ENCODE data around the gene C1RL.
A peak's percentile ranks its signal among the peaks of the same experiment; 100 is the strongest.

C1RL gene, protein sequence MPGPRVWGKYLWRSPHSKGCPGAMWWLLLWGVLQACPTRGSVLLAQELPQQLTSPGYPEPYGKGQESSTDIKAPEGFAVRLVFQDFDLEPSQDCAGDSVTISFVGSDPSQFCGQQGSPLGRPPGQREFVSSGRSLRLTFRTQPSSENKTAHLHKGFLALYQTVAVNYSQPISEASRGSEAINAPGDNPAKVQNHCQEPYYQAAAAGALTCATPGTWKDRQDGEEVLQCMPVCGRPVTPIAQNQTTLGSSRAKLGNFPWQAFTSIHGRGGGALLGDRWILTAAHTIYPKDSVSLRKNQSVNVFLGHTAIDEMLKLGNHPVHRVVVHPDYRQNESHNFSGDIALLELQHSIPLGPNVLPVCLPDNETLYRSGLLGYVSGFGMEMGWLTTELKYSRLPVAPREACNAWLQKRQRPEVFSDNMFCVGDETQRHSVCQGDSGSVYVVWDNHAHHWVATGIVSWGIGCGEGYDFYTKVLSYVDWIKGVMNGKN

DNA sequence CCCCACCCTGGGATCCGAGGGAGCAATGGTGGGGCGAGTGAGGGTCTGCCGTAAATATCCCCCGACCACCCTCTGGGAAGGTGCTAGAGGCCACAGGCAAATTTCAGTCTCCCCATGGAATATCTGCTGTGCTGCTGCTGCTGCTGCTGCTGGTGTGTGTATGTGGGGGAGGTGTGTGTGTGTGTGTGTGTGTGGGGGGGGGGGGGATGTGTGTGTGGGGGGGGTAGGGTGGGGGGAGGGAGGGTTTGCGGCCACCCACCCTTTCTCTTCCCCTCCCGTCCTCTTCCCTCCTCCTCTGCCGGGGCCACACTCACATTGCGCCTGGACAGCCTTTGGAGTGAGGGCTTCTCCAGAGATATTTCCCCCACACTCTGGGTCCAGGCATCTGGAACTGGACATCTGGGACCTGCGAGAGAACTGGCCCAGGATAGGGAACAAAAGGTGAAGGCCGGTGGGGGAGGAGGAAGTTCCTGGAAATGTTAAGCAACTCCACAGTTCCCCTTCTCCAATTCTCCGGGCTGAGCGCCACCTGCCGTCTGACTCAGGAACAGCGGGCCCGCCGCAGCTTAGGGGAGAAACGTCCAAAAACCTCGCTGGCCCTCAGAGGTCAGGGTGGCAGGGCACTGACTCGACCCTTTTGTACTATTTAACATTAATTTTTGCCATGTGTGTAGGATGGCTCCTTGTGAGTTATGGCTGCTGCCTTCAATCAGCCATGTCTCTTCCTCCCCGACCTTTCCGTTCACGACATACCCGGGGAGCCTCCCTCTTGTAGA is at the start of gene C1RL:
Gene C1RL (minus strand): TSS at position 419 of the 776 bp plus-strand sequence. CDS start 34 bp downstream, at position 385.
- no peak for DNase-seq

DNA sequence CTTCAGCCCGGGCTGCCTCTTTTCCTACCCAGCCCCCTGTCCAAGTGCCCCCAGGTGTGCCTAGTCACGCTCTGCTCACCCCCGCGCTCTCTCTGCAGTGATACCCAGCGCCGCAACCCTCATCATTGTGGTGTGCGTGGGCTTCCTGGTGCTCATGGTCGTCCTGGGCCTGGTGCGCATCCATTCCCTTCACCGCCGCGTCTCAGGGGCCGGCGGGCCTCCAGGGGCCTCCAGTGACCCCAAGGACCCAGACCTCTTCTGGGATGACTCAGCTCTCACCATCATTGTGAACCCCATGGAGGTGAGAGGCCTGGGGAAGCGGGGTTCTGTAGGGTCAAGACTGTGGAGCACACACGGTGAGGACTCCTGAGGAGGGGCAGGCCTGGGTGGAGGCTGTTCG is 48.4 kb upstream of the C1RL start:
- no peak for DNase-seq

DNA sequence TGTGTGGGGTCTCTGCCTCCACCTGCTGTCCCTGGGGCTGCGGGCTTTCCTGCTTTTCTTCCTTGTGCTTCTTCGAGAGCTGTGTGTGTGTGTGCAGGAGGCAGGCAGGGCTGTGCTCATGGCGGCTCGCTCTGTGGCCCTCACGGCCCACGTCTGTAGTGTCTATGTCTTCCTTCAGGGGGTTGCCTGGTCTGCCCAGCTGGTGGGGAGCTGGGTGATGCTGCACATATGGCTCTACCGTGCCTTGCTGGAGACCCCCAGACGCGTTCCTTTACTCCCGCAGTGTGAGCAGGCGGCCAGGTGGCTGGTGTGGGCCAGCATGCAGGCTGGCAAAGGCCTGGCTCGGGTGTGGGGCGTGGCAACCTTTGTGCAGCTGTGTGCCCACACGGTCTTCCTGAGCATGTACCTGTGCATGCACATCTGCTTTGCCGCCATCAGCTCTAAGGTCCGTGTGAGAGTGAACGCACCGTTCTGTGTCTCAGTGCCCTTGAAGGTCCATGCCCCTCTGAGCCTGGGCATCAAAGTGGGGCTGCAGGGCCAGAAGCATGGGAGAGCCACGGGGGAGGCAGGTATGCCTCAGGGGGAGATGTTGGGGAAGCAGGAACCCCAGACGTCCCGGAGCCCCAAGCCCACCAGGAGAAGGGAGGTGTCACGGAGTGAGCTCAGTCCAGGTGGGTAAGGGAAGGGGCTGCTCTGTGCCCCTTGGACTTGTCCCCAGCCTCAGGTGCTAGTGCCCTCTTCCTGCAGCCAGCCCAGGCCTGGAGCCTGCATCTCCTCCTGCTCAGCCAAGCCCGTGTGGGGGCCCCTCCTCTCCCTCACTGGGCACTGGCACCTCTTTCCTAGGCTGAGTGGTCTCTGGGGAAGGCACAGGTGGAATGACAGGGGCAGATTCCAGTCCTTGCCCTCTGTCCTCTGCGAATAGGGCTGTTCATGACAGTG is 47.5 kb upstream of the C1RL start:
- DNase-seq: no peak

DNA sequence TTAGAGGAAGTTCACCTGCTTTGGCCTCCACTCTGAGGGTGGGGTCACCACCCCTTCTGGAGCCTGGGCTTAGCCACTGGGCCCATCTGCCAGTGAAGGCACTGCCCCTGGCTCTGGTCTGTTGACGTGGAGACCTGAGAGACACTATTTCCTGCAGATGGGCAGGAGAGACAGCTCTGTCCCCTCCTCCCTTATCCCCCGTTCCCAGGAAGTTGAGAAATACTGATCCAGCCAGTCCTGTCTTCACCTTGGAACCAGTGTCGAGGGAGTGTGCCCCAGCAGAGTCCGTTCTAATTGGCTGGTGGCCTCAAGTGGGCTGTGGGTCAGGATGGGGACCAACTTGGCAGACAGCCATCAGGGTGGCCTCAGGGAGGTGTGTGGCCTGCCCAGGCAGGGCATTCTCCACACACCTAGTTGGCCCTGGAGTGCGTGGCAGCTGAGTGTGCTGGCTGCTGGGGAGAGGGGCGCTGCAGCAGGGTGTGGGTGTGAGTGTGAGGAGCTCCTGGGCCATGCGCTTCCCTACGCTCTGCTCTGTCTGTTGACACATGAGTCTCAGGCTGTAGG is 46.5 kb upstream of the C1RL start:
- DNase-seq: no peak

DNA sequence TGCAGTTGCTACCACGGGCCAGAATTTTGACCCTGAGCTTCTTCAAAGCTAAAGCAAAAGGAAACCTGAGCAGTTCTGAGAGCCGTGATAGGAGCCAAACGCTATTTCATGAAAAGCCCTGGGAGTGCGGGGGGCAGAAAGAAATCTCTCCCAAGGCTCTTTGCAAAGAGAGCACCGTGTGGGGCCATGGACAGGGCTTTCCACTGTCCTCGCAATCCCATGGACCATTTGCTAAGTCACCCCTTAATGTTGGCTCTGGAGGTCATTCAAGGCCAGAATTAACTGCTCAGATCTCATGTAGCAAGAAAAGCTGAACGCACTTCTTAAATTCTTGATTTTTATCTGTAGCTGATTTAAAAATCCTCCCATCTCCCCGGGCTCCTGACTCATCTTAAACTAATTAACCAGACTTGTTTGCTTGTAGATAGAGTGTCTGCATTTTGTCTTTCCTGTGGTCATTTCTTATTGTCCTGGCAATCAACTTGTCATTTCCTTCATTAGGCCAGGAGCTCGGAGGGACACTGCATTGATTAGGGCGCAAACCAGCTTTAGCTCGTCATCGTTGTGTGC is 46.0 kb upstream of the C1RL start:
- DNase-seq: no peak

DNA sequence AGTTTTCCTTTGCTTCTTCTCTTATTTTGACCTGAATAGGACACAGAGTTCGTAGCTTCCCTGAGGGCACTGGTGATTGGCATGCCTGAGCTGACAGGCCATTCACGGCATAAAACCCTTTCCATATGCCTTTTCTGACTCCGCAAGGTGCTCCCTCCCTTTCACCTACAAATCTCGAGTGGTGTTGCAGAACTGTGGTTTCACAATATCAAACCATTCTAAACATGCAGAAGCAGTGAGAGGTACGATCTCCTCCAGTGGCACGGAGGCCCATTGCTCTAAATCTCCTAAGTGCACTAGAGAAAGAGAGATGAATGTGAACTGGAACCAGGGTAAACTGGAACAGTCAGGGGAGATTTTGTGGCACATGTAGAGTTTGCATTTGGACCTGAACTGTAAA is 45.0 kb upstream of the C1RL start:
- no peak for DNase-seq

DNA sequence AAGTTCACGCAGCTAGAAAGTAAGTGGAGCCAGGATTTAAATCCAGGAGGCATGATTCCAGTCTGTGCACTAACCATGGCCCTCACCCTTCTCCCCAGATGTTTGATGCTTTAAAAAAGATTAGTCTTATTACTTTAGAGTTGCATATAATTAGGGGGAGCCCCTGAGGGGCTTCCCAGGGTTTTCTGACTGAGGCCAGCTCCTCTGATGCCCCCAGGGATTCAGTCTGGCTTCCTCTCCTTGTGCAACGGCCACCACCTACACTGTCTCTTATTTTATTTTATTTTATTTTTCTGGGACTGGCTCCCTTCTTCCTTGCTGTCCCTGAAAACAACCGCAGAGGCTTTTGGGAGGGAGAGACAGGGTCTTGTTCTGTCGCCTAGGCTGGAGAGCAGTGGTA is 43.8 kb upstream of the C1RL start:
- DNase-seq: no peak

DNA sequence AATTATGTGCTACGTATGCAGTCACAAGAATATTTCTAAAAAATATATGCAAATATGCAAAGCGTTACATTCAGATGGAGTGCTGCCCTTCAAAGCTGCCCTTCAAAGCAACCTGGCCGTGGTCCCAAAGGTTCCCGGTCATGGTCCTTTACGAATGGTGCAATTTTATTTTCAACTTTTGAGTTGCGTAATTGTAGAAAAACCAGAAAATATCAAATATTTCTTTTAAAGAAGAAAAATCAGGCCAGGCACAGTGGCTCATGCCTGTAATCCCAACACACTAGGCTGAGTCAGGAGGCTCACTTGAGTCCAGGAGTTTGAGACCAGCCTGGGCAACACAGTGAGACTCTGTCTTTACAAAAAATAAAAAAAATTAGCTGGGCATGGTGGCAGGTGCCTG is 42.5 kb upstream of the C1RL start:
- no peak for DNase-seq

DNA sequence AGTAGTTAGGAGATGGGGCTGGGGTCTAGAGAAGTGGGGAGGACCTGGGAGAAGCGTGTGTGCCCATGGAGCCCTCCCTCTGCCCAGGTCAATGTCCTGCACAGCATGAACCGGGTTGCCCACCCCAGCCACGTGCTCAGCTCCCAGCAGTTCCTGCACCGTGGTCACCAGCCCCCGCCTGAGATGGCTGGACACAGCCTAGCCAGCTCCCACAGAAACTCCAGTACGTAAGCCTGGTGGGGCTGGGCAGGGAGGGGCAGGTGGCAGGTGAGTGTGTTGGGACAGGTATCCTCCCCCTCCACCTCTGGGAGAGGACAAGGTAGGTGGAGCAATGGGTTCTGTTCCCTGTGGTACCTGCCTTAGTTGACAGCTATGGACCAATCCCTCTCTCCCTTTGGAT is 41.8 kb upstream of the C1RL start:
- no peak for DNase-seq

DNA sequence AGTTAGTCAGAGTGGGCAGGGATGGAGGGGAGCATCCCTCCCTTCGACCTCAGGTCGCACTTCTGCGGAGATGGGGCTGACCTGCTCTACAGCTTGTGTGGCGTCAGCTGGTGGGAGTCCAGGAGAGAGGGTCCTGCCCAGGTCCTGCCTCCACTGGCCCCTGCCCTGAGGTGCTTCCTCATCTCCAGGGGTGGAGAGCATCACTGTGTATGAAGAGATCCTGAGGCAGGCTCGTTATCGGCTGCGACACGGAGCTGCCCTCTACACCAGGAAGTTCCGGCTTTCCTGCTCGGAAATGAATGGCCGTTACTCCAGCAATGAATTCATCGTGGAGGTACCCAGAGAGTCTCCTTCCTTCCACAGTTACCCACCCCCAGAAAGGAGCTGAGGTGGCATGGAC is 41.3 kb upstream of the C1RL start:
- DNase-seq: no peak

DNA sequence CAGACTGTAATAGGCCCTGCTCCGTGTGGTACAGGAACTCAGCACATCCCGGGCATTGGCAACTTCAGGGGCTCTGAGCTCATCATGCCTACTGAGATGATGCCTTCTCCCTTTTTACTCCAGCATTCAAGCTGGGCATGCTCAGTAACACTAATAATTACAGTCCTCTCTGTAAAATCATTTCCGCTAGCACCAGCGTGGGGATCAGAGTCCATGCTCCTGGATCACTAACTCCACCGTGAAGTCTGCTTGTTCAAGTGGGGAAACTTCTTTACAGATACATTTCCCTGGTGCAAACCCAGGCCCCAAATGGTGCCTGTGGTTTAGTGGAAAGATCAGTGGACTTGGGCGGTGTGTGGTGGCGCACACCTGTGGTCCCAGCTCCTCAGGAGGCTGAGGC is 37.9 kb upstream of the C1RL start:
- DNase-seq: no peak

DNA sequence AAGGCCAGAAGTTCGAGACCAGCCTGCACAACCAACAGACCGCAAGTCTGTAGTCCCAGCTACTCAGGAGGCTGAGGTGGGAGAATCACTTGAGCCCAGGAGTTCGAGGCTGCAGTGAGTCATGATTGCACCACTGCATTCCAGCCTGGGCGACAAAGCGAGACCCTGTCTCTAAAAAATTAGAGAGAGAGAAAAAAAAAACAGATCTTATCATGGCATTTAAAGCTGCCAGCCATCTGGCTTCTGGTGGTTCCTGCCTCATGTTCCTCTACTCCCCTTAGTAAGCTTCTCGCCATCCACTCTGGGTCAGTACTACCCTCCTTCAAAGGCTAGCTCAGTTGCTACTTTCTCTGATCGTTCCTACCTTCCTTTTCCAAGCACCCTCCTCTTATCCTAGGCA is 37.2 kb upstream of the C1RL start:
- DNase-seq: no peak

DNA sequence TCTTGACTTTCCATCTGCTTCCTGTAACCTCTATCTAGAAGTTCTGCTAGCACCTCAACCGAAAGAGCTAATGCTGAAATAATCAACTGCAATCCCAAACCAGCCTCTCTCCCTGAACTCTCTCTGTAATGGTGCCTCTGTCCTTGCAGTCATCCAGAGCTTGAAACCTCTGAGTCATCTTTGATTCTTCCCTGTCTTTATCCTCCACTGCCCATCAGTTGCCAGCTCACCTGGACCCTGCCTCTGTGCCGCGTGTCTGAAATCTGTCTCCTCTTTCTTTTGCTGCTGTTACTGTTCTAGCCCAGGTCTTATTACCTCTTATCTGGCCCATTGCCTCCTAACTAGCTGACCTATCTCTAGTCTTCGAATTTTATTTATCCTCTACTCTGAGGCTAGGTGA is 36.7 kb upstream of the C1RL start:
- no peak for DNase-seq

DNA sequence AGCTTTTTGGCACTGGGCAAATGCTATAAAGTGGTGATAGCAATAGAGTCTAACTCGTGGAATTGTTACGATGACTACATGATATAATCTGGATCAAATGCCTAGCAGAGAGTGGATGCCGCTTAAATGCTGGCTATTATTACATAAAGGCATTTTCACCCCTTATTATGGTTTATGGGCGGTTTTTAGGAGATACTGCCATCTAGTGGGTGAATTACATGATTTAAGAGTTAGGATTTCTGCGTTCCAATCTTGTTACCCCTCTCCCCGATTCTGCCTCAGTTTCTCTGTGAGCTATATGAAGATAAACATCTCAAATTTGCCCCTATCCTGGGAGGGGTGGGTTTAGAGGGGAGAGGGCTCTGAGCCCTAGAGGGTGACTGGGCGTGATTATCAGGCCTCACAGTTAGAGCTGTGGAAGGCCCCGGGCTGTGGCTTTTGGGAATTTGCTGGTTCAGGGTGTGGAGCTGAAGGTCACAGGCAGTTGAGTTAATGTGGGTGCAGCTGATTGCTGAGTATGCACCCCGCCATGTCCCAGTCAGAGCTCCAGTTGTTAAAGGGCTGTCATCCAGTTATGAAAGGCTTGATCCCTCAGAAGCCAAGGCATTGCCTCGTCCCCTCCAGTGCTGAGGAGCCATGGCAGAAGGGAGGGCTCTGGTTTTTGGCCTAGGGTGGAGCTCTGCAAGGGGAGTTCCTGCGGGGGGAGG is 35.6 kb upstream of the C1RL start:
- no peak for DNase-seq

DNA sequence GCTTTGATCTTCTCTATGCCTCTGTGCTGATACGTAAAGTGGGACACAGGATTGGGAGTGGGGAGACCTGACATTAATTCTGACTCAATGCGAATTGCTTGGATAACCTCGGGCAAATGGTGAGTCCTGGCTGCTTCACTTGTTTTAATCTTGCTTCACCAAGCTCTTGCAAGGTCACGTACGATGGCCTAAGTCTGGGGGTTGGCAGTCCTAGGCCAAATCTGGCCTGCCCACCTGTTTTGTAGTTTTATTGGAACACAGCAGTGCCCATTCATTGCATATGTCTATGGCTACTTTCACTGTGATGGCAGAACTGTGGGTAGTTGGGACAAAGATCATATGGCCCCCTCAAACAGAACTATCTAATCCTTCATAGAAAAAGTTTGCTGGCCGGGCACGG is 34.5 kb upstream of the C1RL start:
- DNase-seq: no peak

DNA sequence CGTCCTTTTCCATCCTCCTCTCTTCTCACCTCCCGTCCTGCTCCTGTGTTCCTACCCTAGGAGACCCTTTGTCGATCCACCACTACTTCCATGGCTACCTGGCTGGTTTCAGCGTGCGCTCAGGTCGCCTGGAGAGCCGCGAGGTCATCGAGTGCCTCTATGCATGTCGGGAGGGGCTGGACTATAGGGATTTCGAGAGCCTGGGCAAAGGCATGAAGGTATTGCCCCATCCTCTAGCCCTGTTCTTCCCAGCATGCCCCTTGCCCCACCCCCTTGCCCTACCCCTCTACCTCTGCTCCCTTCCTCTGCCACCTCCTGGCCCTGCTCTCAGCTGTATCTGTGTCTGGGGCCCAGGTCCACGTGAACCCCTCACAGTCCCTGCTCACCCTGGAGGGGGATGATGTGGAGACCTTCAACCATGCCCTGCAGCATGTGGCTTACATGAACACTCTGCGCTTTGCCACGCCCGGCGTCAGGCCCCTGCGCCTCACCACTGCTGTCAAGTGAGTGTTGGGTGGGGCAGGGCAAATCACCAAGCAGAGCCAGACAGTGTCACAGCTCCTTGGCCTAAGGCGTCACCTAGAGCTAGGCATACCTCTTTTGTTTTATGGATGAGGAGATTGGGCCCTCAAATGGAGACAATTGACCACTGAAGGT is 33.9 kb upstream of the C1RL start:
- no peak for DNase-seq

DNA sequence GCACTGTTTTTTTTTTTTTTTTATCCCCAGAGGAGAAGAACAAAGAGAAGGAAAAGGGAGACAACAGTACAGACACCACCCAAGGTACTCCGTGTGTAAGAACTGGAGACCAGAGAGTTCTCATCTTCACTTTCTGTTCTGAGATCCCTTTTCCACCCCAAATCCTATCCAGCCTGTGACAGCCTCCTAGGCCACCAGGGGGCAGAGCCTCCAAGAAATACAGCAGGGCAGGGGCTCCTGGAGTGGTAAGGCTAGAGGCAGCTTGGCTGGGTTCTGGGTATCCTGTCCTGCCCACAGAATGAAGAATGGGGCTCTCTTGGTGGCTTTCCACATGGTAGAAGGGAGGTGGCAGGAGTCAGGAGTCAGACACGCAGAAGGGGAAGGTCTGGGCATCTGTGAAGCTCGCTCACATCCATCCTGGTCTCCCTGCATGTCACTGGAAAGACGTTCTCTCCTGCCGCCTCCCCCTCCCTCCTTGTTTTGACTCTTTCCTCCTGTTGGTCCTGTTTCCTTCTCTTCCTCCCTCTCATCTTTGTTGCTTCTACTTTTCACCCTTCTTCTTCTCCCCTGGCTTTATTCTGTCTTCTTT is 33.1 kb upstream of the C1RL start:
- peak; percentile 53 for DNase-seq

DNA sequence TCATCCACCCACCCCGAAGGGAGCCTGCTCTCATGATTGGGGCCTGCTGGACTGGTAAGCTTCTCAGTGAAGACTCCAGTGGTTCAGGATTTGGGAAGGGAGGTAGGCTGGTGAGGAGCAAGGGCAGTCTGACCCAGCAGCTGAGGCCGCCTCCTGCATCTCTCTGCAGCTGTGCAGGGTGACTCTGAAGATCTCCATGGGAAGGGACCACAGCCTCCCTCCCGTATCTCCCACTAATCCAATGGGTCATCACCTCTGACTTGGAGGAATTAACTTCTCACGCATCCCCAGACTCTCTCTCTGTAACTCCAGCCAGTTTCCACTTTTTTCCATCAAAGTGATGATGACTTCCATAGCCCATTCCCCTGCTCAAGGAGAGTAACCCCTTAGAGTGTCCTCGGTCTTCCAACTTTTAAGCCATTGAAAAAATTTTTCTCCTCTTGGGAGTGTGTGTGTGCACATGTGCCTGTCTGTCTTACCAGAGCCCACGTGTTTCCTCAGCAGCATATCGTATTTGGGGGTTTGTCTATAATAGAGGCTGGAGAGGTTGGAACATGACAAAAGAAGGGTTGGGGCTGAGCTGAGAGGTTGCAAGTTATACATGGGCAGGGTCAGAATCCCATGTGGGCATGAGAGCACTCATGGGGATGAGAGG is 32.5 kb upstream of the C1RL start:
- DNase-seq: no peak

DNA sequence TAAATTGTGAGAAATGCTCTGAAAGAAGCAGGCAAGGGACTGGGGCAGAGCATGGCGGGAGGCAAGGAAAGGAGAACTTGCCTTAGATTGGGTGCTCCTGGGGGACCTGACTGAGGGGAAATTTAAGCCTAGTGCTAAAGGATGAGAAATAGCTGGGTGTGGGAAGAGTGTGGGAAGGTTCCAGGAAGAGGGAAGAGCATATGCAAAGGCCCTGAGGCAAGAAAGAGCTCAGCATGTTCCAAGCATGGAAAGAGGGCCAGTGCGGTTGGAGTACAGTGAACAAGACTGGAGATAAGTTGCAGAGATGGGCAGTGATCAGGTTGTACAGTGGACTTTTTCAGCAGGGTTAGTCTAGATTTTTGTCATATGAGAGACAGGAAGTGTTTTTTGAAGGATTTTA is 30.2 kb upstream of the C1RL start:
- DNase-seq: no peak

DNA sequence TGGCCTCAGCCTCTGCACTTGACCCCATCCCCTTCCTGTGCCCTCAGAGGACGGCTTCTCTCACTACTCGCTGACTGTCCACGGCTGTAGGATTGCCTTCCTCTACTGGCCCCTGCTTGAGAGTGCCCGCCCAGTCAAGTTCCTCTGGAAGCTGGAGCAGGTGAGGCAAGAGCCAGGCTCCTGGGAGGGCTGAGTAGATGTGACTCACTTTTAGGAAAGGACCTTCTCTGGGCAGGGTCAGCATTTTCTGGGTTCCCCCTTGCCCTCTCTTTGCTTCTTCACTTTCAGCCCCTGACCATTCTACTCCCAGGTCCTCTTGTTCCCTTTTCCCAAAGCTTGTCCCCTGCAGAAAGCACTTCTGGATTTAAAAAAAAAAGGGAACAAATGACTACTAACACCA is 28.9 kb upstream of the C1RL start:
- DNase-seq: no peak
